ENCODE results near the gene DPYSL5.

- TF ChIP-seq RFX5 (IDR thresholded peaks at IDR 0.05) (no peak), POLR2A (IDR thresholded peaks at IDR 0.05; ENCODE audit: low read length) (no peak), CTCF (IDR thresholded peaks at IDR 0.05) (no peak), RAD21 (conservative IDR thresholded peaks at IDR 0.05 in 1 of 2, IDR thresholded peaks at IDR 0.05 in 1 of 2) (no peak), JUN (IDR thresholded peaks at IDR 0.05) (no peak), KDM5A (IDR thresholded peaks at IDR 0.05) (no peak), TFCP2L1 (CRISPR knock-in tag; IDR thresholded peaks at IDR 0.05) (no peak)
Observed at GRCh38 chr2:26864226-26864625, 16.3 kb downstream of the DPYSL5 start.

Measured in A549 (cell line).